Measurements from ENCODE around the gene PPP2R3A.

PPP2R3A gene

GRCh38 chr3:136197159-136197793, 231.7 kb downstream of the PPP2R3A start:
- Mint-ChIP-seq H3K4me3 (peak overlapping the region; percentile 98), H3K27me3 (ENCODE audit: low read depth, poor library complexity) (peaks cover 2% of the 10 kb centered on the region), H3K27ac (peak overlapping the region; percentile 100), H3K9me3 (peaks cover 23% of the 10 kb centered on the region), H3K36me3 (ENCODE audit: low read depth) (peaks cover 7% of the 10 kb centered on the region), H3K4me1 (peaks cover 33% of the 10 kb centered on the region)
- DNase-seq: no peak
- no peak for TF ChIP-seq CTCF (IDR thresholded peaks at IDR 0.05)
